IPS-20b (cell line): ENCODE data around the gene DAB2IP.
"Not testable (repeated sequence)": the region's sequence is repeated elsewhere in the genome, so short reads cannot be mapped to it uniquely, and the experiment has no call there.

Source experiments
- H3K27ac ChIP-seq: one replicate; pipeline ENCODE4 v1.5.1; 2013; ENCODE audit warnings: low read length
- H3K27me3 ChIP-seq: 2 replicates; pipeline ENCODE4 v1.6.1; 2013; ENCODE audit warnings: mild to moderate bottlenecking, low read length, inconsistent platforms; ENCODE audit not compliant: insufficient read depth
- H3K36me3 ChIP-seq: 2 replicates; pipeline ENCODE4 v1.6.1; 2013; ENCODE audit warnings: low read depth, mild to moderate bottlenecking, inconsistent platforms, low read length, moderate library complexity; ENCODE audit not compliant: insufficient read depth
- H3K4me1 ChIP-seq: 2 replicates; pipeline ENCODE4 v1.6.1; 2013; ENCODE audit warnings: mild to moderate bottlenecking, control low read depth, inconsistent platforms, low read length, moderate library complexity; ENCODE audit not compliant: insufficient read depth
- H3K4me3 ChIP-seq: 2 replicates; pipeline ENCODE4 v1.5.1; 2013; ENCODE audit warnings: mild to moderate bottlenecking, low read length, inconsistent platforms
- H3K9ac ChIP-seq: 2 replicates; pipeline ENCODE4 v1.6.1; 2013; ENCODE audit warnings: low read depth, mild to moderate bottlenecking, inconsistent platforms, low read length, moderate library complexity
- H3K9me3 ChIP-seq: 2 replicates; pipeline ENCODE4 v1.6.1; 2013; ENCODE audit warnings: mild to moderate bottlenecking, low read depth, low read length, inconsistent platforms; ENCODE audit not compliant: insufficient read depth

DAB2IP gene

DNA sequence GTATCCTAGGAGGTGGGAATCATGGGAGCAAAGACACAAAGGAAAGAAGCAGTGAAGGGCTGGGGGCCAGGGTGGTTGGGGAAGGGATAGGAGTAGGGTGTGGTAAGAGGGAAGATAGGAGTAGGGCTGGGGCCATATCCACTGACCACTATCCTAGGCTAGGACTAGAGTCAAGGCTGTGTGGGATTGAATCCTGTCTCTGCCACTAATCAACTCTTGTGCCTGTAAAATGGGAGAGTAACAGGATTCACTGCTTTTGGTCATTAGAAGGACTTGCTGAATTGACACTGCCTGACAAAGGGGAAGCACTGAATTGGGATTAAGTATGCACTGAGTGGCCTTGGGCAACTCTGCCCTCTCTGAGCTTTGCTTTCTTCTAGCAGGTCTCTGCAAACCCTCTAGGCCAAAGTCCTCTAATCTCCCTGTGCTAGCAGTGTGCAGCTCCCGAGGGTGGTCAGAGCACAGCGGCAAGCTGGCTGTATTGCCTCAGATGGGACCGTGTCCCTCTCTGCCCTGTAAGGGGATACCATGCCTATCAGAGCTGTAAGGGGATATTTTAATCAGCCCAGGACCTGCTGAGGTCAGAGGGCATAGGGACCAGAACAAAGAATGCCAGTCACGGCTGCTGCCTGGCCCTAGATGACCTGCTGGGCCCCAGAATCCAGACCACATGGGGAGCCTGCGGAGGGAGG is 12.4 kb upstream of the DAB2IP start:
- Histone ChIP-seq H3K9me3 (no peaks in the 10 kb centered on the region), H3K9ac (no peak overlapping the region), H3K27me3 (no peaks in the 10 kb centered on the region), H3K27ac (no peak overlapping the region), H3K4me1 (peaks cover 3% of the 10 kb centered on the region; the same call in 1 of the 2 replicates), H3K4me3 (no peak overlapping the region), H3K36me3 (no peaks in the 10 kb centered on the region)

DNA sequence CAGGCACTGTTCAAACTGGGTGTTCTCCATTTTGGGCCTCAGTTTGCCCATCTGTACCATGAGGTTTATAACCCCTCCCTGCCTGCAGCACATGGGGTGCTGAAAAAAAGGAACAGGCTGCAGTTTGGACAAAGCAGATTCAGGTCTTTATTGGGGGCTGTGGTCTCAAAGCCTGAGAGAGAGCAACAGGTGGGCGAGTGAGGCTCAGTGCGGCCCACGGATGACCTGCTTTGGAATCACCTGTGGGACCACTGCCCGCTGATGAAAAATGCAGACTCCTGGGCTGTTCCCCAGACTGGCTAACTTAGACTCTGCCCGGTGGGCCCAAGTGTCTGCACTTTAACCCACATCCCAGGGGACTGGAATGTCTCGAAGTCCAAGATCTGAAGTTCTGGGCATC is 11.8 kb upstream of the DAB2IP start:
- no peak overlapping the region for H3K4me3 ChIP-seq
- no peaks in the 10 kb centered on the region for H3K9me3 ChIP-seq
- H3K4me1 ChIP-seq, result peaks cover 3% of the 10 kb centered on the region; the same call in 1 of the 2 replicates
- H3K27ac ChIP-seq, result no peak overlapping the region
- H3K9ac ChIP-seq, result no peak overlapping the region
- no peaks in the 10 kb centered on the region for H3K36me3 ChIP-seq
- H3K27me3 ChIP-seq, result no peaks in the 10 kb centered on the region

DNA sequence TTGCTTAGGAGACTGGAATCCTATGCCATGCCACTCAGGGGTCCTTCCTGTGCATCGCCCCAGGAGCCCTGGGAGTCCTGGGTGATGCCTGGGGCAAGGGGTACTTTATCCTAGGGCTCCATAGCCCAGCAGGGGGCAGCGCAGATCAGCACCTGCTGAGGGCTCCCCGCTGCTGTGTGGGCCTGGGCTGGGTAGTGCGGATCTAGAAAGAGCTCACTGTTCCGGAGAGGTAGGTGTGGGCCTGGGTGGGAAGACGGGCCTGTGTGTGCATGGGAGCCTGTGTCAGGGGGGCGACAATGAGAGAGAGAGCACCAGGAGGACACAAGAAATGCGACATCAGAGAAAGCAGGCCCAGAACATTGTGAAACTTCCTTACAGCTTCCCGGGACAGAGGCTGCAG is 11.4 kb upstream of the DAB2IP start:
- no peaks in the 10 kb centered on the region for H3K36me3 ChIP-seq
- H3K27me3 ChIP-seq, result no peaks in the 10 kb centered on the region
- H3K9me3 ChIP-seq, result no peaks in the 10 kb centered on the region
- no peak overlapping the region for H3K27ac ChIP-seq
- no peak overlapping the region for H3K4me3 ChIP-seq
- no peak overlapping the region for H3K9ac ChIP-seq
- H3K4me1 ChIP-seq, result peaks cover 3% of the 10 kb centered on the region; the same call in 1 of the 2 replicates

DNA sequence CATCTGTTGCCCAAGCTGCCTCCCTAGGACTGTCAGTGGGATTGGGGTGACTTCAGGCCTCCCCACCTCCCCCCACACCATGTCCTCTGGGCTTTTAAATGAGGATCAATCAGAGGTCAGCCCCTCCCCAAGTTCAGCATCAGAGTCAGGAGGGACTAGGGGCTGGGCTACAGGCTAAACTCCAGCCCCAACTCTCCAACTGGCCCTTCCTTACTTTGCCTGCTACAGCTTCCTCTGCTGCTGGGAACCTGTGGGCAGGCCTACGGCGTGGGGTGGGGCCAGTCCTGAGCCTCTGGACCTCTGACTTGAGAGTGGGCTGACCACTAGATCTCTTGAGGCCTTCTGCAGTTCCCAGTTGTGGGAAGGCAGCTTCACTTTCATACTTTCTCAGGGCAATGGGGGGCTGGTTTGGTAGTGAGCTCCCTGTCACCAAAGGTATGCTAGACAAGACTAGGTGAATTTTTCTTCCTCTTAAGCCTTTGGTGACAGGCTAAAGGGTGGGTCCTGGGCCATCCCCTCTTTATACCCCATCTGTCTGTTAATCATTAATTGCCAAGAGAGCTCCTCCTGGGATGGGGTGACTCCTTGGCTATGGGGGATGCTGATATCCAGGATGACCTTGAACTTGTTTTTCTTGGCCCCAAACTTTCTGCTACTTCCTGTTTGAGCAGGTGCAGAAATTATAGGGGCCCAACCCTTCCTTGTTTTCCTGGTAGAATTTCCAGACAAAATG is 10.8 kb upstream of the DAB2IP start:
- no peaks in the 10 kb centered on the region for H3K27me3 ChIP-seq
- H3K36me3 ChIP-seq, result no peaks in the 10 kb centered on the region
- no peak overlapping the region for H3K4me3 ChIP-seq
- no peaks in the 10 kb centered on the region for H3K4me1 ChIP-seq
- H3K27ac ChIP-seq, result no peak overlapping the region
- no peak overlapping the region for H3K9ac ChIP-seq
- no peaks in the 10 kb centered on the region for H3K9me3 ChIP-seq

DNA sequence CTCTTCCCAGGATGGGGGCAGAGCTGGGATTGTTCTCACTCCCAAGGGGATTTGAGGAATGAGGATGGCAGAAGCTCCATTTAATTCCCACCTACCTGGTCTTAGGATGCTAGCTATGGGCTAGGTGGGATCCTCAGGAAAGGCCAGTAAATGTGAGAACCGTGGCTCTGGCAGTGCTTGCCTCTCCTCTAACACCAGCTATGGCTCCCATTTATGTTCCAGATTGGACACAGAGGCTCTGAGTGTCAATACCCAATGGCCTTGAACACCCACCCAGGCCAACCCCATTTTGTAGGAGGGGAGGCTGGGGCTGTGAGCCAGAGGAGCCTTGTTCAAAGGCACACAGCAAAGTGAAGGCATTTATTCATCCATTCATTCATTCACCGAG is 10.2 kb upstream of the DAB2IP start:
- Histone ChIP-seq H3K36me3 (no peaks in the 10 kb centered on the region), H3K9me3 (no peaks in the 10 kb centered on the region), H3K4me1 (no peaks in the 10 kb centered on the region), H3K4me3 (no peak overlapping the region), H3K9ac (no peak overlapping the region), H3K27ac (no peak overlapping the region), H3K27me3 (no peaks in the 10 kb centered on the region)

DNA sequence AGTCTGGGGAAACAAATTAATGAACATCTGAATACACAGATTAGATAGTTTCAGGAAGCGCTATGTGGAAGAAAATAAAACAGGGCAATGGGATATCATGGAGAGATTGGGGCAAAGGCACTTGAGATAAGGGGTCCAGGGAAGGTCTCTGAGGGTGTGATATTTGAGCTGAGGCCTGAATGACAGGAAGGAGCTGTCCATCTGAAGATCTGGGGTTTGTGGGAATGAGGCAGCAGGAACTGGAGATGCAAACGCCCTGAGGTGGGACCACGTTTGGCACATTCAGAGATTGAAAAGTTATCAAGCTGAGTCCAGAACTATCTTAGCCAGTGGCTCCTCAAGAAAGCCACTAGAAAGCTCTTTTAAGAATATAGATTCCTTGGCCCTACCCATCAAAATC is 8.7 kb upstream of the DAB2IP start:
- H3K27me3 ChIP-seq, result no peaks in the 10 kb centered on the region
- no peak overlapping the region for H3K9ac ChIP-seq
- no peaks in the 10 kb centered on the region for H3K4me1 ChIP-seq
- no peaks in the 10 kb centered on the region for H3K9me3 ChIP-seq
- H3K36me3 ChIP-seq, result no peaks in the 10 kb centered on the region
- H3K27ac ChIP-seq, result no peak overlapping the region
- H3K4me3 ChIP-seq, result no peak overlapping the region

DNA sequence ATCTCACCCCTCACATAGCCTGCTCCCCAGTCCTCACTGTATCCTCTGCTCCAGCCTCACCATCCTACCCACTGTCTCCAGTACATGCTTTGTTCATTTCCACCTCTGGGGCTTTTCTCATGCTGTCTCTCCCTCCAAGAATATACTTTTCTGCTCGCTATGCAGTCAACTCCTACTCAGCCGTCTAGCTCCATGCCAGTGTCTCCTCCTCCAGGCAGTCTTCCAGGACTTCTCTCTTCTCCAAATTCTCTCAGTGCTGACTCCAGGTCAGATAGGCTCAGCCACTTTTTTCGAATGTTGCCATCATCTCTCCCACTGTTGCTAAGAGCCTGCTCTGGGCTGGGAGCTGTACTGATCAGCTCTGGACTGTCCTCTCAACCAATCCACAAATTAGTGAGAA is 8.0 kb upstream of the DAB2IP start:
- Histone ChIP-seq H3K4me1 (no peaks in the 10 kb centered on the region), H3K9me3 (no peaks in the 10 kb centered on the region), H3K27ac (no peak overlapping the region), H3K4me3 (no peak overlapping the region), H3K36me3 (no peaks in the 10 kb centered on the region), H3K27me3 (no peaks in the 10 kb centered on the region), H3K9ac (no peak overlapping the region)

DNA sequence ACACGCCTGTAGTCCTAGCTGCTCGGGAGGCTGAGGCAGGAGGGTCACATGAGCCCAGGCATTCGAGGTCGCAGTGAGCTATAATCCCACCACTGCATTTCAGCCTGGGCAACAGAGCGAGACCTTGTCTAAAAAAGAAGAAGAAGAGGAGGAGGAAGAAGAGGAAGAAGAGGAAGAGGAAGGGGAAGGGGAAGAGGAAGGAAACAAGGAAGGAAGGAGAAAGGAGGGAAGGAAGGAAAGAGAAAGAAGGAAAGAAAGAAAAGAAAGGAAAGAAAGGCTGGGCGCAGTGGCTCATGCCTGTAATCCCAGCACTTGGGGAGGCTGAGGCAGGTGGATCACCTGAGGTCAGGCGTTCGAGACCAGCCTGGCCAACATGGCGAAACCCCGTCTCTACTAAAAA is 7.4 kb upstream of the DAB2IP start:
- not testable (repeated sequence) for H3K36me3 ChIP-seq, H3K27me3 ChIP-seq, H3K4me3 ChIP-seq, H3K9ac ChIP-seq, H3K4me1 ChIP-seq, H3K27ac ChIP-seq, H3K9me3 ChIP-seq

DNA sequence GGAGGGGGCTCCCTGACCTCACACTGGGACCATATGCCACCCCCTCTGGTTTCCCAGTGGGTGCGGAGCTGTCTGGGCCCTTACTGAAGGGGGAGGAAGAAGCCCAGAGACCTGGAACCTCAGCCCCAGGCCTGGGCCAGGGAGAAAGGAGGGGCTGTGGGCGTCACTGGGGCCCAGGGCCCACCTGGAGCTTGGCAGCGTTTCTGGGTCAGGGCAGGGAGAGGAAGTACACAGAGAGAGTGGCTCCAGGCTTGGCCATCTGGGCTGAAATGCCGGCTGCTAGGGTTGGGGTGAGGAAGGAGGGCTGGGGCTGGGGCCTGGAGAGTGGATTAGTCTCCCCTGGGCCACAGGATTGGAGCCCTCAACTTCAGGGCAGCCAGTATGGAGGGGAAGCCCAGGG is 6.4 kb upstream of the DAB2IP start:
- Histone ChIP-seq H3K4me1 (peaks cover 10% of the 10 kb centered on the region), H3K27ac (no peak overlapping the region)

DNA sequence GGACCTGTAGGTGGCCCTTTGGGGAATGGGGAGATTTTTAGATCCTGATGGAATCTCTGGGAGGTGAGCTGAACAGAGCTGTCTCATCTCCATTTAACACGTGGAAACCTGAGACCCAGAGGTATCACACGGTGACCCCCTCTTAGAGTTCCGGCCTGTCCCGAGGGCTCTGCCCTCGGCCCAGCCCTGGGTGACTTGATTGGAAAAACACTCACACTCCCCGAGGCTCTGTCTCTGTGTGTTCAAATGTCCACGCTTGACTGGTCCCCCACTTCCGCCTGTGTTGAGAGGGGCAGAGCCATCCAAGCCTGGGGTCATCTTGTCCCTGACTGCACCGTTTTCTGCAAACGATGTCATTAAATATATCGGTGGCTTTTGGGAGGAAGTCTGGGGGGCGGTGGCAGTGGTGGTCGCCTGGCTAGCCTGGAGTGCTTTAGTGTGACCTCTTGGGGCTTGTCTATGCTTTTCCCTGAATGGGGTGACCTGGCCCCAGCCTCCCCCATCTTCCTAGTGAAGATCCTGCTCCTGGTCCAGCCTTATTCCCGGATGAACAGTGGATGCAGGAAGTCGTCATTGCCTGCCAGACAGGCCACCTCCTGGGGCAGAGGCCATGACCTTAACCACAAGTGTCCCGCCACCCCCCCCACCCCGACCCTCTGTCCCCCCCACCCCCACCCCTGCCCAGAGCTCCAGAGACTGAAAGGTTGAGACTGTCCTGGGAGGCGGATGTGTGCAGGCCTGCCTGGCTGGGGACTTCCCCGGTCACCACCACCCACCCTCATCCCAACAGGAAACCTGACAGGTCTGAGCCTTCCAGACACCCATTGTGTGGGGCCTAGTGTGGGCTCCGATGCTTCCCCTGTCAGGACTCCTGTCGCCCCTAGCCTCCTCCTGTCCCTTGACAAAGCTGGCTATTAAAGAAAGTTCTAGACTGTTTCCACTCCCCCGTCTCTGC is 5.3 kb upstream of the DAB2IP start:
- no peaks in the 10 kb centered on the region for H3K36me3 ChIP-seq
- no peak overlapping the region for H3K4me3 ChIP-seq
- H3K9me3 ChIP-seq, result no peaks in the 10 kb centered on the region
- H3K4me1 ChIP-seq, result peaks cover 11% of the 10 kb centered on the region
- H3K9ac ChIP-seq, result no peak overlapping the region
- no peak overlapping the region for H3K27ac ChIP-seq
- peaks cover 9% of the 10 kb centered on the region for H3K27me3 ChIP-seq

More for the DNA sequence above, 6.4 kb upstream of the DAB2IP start:
- H3K9me3 ChIP-seq, result no peaks in the 10 kb centered on the region
- no peak overlapping the region for H3K4me3 ChIP-seq
- H3K9ac ChIP-seq, result no peak overlapping the region
- no peaks in the 10 kb centered on the region for H3K36me3 ChIP-seq
- H3K27me3 ChIP-seq, result no peaks in the 10 kb centered on the region

DNA sequence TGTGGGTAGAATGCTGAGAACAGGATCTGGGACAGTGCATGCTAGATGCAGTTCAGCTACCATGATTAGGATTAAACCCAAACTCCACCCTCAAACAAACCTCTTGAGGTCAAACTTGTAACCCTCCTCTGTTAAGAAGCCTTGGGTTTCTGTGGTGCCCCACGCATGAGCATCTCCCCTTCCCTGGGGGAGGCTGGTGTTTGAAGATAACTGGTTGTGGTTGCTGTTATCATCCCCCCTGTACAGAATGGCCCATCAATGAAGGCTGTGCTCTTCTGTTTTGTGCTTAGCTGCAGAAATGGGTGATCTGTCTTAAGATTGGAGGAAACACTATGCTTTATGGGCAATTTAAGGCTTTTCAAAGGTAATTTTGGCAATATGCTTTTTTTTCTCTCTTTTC is 4.4 kb upstream of the DAB2IP start:
- Histone ChIP-seq H3K36me3 (no peaks in the 10 kb centered on the region), H3K27ac (no peak overlapping the region), H3K9me3 (no peaks in the 10 kb centered on the region), H3K9ac (no peak overlapping the region), H3K27me3 (peaks cover 11% of the 10 kb centered on the region), H3K4me3 (no peak overlapping the region), H3K4me1 (peaks cover 11% of the 10 kb centered on the region)
